MM.1S (cell line): ENCODE data around the gene KCNK5.

Experiments used
- EZH2phosphoT487 ChIP-seq: fragments of 300-600 bp; sonication (generic); IDR thresholded peaks from 2 replicates; pipeline ENCODE4 v1.6.1; 2018; ENCODE audit warnings: antibody characterized with exemption, low read length
- TF ChIP-seq, protein P1 (sequence below): fragments of 300-600 bp; sonication (generic); IDR thresholded peaks from 2 replicates; pipeline ENCODE4 v1.5.1; 2016; ENCODE audit warnings: antibody characterized with exemption, low read length, mixed read lengths

DNA sequence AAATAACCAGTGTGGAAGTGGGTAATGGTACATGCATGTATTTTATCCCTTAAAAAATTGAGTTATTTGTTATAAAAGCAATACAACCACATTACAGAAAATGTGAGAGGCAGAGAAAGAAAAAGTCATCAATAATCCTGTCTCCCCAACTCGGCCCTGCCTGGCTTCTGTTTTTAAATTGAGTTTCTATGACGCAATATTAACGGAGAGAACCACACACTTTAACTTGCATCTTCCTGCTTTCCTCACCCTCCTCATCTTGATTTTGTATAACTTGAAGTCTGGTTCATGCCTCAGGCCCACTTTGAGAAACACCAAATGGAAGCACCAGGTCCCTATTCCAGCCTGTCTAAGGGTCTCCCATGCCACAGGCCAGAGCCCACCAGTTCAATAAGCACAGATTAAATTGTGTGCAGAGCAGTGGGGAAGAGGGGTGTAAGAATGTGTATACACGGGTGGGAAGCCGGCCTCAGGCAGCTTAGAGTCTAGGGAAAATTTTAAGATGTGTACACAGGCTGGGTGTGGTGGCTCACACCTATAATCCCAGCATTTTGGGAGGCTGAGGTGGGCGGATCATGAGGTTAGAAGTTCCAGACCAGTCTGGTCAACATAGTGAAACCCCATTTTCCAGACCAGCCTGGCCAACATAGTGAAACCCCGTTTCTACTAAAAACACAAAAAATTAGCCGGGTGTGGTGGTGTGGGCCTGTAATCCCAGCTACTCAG lies 15.9 kb downstream of the KCNK5 start:
- no peak for TF ChIP-seq EZH2phosphoT487
- TF ChIP-seq, protein P1, sequence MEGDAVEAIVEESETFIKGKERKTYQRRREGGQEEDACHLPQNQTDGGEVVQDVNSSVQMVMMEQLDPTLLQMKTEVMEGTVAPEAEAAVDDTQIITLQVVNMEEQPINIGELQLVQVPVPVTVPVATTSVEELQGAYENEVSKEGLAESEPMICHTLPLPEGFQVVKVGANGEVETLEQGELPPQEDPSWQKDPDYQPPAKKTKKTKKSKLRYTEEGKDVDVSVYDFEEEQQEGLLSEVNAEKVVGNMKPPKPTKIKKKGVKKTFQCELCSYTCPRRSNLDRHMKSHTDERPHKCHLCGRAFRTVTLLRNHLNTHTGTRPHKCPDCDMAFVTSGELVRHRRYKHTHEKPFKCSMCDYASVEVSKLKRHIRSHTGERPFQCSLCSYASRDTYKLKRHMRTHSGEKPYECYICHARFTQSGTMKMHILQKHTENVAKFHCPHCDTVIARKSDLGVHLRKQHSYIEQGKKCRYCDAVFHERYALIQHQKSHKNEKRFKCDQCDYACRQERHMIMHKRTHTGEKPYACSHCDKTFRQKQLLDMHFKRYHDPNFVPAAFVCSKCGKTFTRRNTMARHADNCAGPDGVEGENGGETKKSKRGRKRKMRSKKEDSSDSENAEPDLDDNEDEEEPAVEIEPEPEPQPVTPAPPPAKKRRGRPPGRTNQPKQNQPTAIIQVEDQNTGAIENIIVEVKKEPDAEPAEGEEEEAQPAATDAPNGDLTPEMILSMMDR, result no peak
